ENCODE measurements around the gene GPRIN1. TPM values are rescaled to one million over a fixed set of nuclear protein-coding genes. Genes with fewer than 3 reads are reported as not detected.

GPRIN1 gene
- total and polyA plus RNA-seq, 8 donors = 0.23 to 3.2 (median 0.58) TPM

GRCh38 chr5:176618783-176619182 is 8.8 kb upstream of the GPRIN1 start:
- Histone ChIP-seq H3K4me3 (no peak overlapping the region), H3K36me3 (no peaks in the 10 kb centered on the region), H3K4me1 (peaks cover 0 to 5% (median 0%) of the 10 kb centered on the region in 3 donors), H3K9me3 (no peaks in the 10 kb centered on the region), H3K27ac (no peak overlapping the region), H3K27me3 (peaks cover 0 to 12% (median 3%) of the 10 kb centered on the region in 4 donors)
- no peak for TF ChIP-seq CTCF (IDR thresholded peaks at IDR 0.05)
- intact Hi-C loops (cut with DNase I) = no loop called here
- WGBS, 2 donors = 32% methylated on average over 19 of the region's 19 CpGs
- FAIRE-seq (no peak), DNase-seq (no peak), ATAC-seq (no peak)

DNA sequence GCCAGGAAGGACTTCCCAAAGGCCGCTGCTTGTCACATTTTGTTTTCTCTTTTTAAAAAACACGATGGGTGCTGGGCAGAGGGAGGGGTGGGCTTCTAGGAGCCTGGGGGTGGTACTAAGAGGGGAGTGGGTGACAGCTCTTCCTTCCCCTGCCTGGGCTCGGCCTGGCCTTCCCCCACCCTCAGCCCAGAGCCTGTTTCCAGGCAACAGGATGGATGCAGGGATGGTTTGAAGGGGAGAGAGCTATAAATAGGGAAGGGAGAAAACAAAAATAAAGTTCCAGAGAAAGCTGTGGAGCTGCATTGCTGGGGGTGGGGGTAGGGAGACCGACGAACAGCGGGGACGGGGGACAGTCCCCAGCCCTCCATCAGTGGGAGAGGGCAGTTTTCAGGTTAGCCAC is 6.6 kb upstream of the GPRIN1 start:
- intact Hi-C loops (cut with DNase I) = no loop called here
- no peaks in the 10 kb centered on the region for H3K36me3 ChIP-seq
- 43 to 59% methylated on average over 7 of the region's 7 CpGs for WGBS, 2 donors

DNA sequence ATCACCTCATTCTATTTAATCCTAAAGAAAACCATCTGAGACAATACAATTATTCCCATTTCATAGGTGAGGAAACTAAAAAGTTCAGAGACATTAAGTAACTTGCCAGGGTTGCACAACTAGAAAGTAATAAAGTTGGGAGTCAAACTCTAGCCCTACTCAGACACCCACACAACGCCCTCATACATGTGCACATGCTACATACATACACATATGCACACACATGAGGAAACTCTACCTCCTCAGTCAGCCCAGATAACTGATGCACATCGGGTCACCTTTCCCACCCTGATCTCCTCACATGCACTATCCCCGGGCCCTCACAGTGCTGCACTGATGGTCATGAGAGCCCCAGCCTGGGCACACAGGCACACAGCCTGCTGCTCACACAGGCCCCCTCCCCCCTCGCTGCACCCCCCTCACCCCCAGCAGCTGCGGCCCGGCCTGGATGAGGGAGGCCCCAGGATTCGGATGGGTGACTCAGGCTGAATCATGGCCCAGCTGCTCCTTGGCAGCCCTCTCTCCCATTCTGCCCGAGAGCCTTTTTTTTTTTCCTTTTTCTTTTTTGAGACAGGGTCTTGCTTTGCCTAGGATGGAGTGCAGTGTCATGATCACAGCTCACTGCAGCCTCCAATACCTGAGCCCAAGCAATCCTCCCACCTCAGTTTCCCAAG is 5.0 kb upstream of the GPRIN1 start:
- H3K9me3 ChIP-seq = no peaks in the 10 kb centered on the region
- no peak overlapping the region for H3K27ac ChIP-seq
- ATAC-seq (no peak), DNase-seq (no peak), FAIRE-seq (no peak)
- 47 to 58% methylated on average over 7 to 8 of the region's 8 CpGs for WGBS, 2 donors
- H3K4me1 ChIP-seq = peaks cover 0 to 5% (median 0%) of the 10 kb centered on the region in 3 donors
- no peak for TF ChIP-seq CTCF (IDR thresholded peaks at IDR 0.05)
- intact Hi-C loops (cut with DNase I) = no loop called here
- H3K27me3 ChIP-seq = peaks cover 0 to 12% (median 2%) of the 10 kb centered on the region in 4 donors
- no peaks in the 10 kb centered on the region for H3K36me3 ChIP-seq
- H3K4me3 ChIP-seq = no peak overlapping the region

More for the DNA sequence above, 6.6 kb upstream of the GPRIN1 start:
- Histone ChIP-seq H3K4me3 (no peak overlapping the region), H3K27me3 (peaks cover 0 to 12% (median 3%) of the 10 kb centered on the region in 4 donors), H3K9me3 (no peaks in the 10 kb centered on the region), H3K4me1 (peaks cover 0 to 5% (median 0%) of the 10 kb centered on the region in 3 donors), H3K27ac (no peak overlapping the region)
- FAIRE-seq (no peak), DNase-seq (no peak), ATAC-seq (no peak)
- no peak for TF ChIP-seq CTCF (IDR thresholded peaks at IDR 0.05)

DNA sequence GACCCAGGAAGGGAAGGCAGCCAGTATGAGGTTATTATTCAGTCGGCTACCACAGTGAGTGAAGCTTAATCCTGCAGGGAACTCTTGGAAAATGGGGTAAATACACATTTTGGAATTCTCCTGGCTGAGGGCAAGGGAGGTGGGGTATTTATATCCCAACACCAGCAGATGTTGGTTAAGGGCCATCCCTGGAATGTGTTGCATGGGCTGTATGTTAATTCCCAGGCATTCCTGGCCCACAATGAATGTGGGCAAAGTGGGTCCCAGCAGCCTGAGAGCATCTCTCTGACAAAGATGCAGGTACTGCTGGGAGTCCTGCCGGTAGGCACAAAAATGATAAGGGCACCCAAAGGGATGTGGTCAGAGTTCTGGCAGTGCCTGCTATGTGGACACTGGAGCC is 2.9 kb upstream of the GPRIN1 start:
- DNase-seq (no peak), ATAC-seq (no peak), FAIRE-seq (no peak)
- Histone ChIP-seq H3K9me3 (no peaks in the 10 kb centered on the region), H3K27ac (no peak overlapping the region), H3K4me3 (no peak overlapping the region), H3K27me3 (peaks cover 0 to under 1% (median 0%) of the 10 kb centered on the region in 4 donors), H3K36me3 (no peaks in the 10 kb centered on the region), H3K4me1 (no peaks in the 10 kb centered on the region)
- intact Hi-C loops (cut with DNase I) = no loop called here
- WGBS, 2 donors = 43 to 47% methylated on average over 2 of the region's 2 CpGs
- TF ChIP-seq CTCF (IDR thresholded peaks at IDR 0.05) = no peak

DNA sequence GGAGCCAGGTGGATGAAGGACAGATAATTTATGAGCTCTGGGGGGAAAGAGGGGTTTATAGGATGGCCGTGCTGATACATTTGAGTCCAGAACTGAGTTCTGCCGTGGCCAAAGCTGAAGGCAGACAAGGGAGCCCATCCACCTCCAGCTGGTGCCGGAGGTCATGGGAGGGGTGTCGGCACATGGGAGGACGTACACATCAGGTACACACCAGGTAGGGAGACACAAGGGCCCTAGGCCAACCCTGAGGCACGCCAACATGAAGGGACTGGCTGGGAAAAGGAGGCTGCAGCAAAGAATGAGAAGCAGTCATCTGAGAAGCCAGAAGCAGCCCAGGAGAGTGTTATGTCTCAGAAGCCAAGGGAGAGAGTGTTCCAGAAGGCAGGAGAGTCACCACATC is 2.1 kb upstream of the GPRIN1 start:
- TF ChIP-seq CTCF (IDR thresholded peaks at IDR 0.05) = no peak
- ATAC-seq = no peak
- intact Hi-C loops (cut with DNase I) = no loop called here
- no peak for DNase-seq
- FAIRE-seq = no peak
- 75 to 78% methylated on average over 6 of the region's 6 CpGs for WGBS, 2 donors
- Histone ChIP-seq H3K27ac (no peak overlapping the region), H3K27me3 (no peaks in the 10 kb centered on the region), H3K4me1 (no peaks in the 10 kb centered on the region), H3K9me3 (no peaks in the 10 kb centered on the region), H3K4me3 (no peak overlapping the region), H3K36me3 (no peaks in the 10 kb centered on the region)
